NAMALWA (cell line): Measurements from ENCODE around the gene AK1.

Source experiments
- DNase-seq: peaks from one replicate; pipeline ENCODE4 v3.0.0-alpha.2; 2015; ENCODE audit warnings: low spot score

Gene AK1

DNA sequence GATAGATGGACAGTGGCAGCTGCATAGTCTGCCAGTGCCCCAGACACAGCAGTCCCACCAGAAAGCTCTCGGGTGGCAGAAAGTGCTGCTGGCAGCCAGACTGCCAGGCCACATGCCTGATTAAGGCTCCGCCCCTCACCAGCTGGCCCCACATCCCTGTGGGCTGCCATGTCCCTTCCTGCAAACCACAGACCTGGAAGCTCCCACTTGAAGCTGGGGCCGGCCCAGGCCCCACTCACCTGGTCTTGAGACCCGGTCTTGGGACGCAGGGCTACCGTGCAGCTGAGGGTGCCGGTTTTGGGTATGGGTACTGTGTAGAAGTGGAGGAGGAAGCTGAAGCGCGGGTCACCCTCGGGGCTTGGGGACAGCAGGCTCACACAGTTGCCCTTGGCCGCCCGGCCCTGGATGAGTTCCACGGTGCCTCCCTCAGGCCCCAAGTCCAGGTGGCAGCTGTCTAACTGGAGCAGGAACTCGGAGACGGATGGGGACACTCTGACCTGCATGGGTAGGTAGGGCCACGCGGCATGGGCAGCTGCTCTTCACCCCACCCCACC is 59.5 kb downstream of the AK1 start:
- no peak for DNase-seq

GRCh38 chr9:127816728-127817127 is 60.7 kb downstream of the AK1 start:
- no peak for DNase-seq
